PC-3 (cell line): Measurements from ENCODE around the gene RIOK2.

Source experiments
- CTCF ChIP-seq: fragments of 300-600 bp; sonication (generic); conservative IDR thresholded peaks from 2 replicates; pipeline ENCODE4 v1.5.1; 2017; ENCODE audit warnings: antibody characterized with exemption, low read depth, mild to moderate bottlenecking, low read length
- EZH2 ChIP-seq: fragments of 300-600 bp; sonication (generic); IDR thresholded peaks from one replicate; pipeline ENCODE4 v1.6.1; 2017; ENCODE audit warnings: antibody characterized with exemption, mild to moderate bottlenecking, low read length; ENCODE audit not compliant: unreplicated experiment
- EZH2phosphoT487 ChIP-seq: fragments of 300-600 bp; sonication (generic); IDR thresholded peaks from 2 replicates; pipeline ENCODE4 v1.6.1; 2018; ENCODE audit warnings: mild to moderate bottlenecking, antibody characterized with exemption, low read length, borderline replicate concordance

- TF ChIP-seq EZH2, result no peak
- TF ChIP-seq CTCF, result no peak
- no peak for TF ChIP-seq EZH2phosphoT487
Observed at GRCh38 chr5:97183930-97184213, 825 bp upstream of the RIOK2 start.
